Left lobe of liver (tissue), 2 donors: ENCODE results near the gene METTL8. TPM values are rescaled to one million over a fixed set of nuclear protein-coding genes. Genes with fewer than 3 reads are reported as not detected.

Experiments used
- ATAC-seq: fragments of 200-7000 bp; cut with Tn5 transposase; one replicate; pipeline ENCODE4 v1.9.1; 2020; ENCODE audit warnings: mild to moderate bottlenecking, moderate library complexity
- DNase-seq: peaks from one replicate; pipeline ENCODE4 v3.0.0-alpha.2; 2020; ENCODE audit warnings: low spot score
- total RNA-seq: library from RNA; stranded (reverse); gene quantifications from one replicate; pipeline ENCODE4 v1.2.1, GENCODE V29; 2021
- donor health status: DM: no; HTN: no; CAD: no; lungs with moderate emphysema.
- donor health status: DM: no; HTN: yes; CAD: no.

METTL8 gene
- total RNA-seq, 1 donor from 2014 or later: 7.5 TPM

- no peak for ATAC-seq
- no peak for DNase-seq
Observed at GRCh38 chr2:171271386-171271785, 162.4 kb downstream of the METTL8 start.

GRCh38 chr2:171267855-171268629 is 165.7 kb downstream of the METTL8 start:
- no peak for ATAC-seq
- no peak for DNase-seq

Other genes with a start within 250 kb of the METTL8 start
- gene DCAF17, start 236 bp upstream of the METTL8 start, total RNA-seq: 6.9 TPM
- gene CYBRD1, start 88.5 kb upstream of the METTL8 start, total RNA-seq: 12.5 TPM